Stomach (tissue), 4 donors: ENCODE data around the gene SYNC.
"Not testable (repeated sequence)": the region's sequence is repeated elsewhere in the genome, so short reads cannot be mapped to it uniquely, and the experiment has no call there.

ENCODE experiments used
- CTCF ChIP-seq, 7 experiments: fragments of 450-650 bp in 4 of 7; fragments of 200-600 bp in 3 of 7; sonication (generic) in 3 of 7; IDR thresholded peaks; one replicate each; pipeline ENCODE4 v1.5.1; 2016 to 2019; ENCODE audit warnings: antibody characterized with exemption in 7 of 7, control low read depth in 2 of 7, mild to moderate bottlenecking in 1 of 7
- POLR2A ChIP-seq, 4 donors: fragments of 450-650 bp; IDR thresholded peaks; one replicate each; pipeline ENCODE4 v1.6.1; 2016; ENCODE audit warnings: antibody characterized with exemption in 4 of 4, control low read depth in 2 of 4, mild to moderate bottlenecking in 1 of 4, moderate library complexity in 1 of 4

GRCh38 chr1:32668716-32669115 lies 33.9 kb downstream of the SYNC start:
- not testable (repeated sequence) for TF ChIP-seq CTCF, POLR2A (IDR thresholded peaks at IDR 0.05)
